MCF 10A (cell line): ENCODE results near the gene BCAP31. TPM values are rescaled to one million over a fixed set of nuclear protein-coding genes. Genes with fewer than 3 reads are reported as not detected.

Experiments
- BruUV-seq: library from RNA; stranded (reverse); fragments of 400-500 nt; replicated peaks from 2 replicates; lab custom pipeline; 2021; lab: Mats Ljungman, UMichigan
- CTCF ChIA-PET: fragments of 300-600 bp; sonication (Branson Sonifier 250); formaldehyde crosslinking; extraction: SDS; loops from one replicate; lab custom pipeline; 2021; ENCODE audit warnings: antibody characterized with exemption, inconsistent platforms; lab: Yijun Ruan, JAX
- POLR2A ChIA-PET: fragments of 300-600, 350-650 bp; sonication (Branson Sonifier 250); formaldehyde crosslinking; extraction: SDS; loops from one replicate; lab custom pipeline; 2020; ENCODE audit warnings: antibody characterized with exemption, inconsistent platforms; lab: Yijun Ruan, JAX
- DNase-seq: peaks from one replicate; pipeline ENCODE4 v3.0.0-alpha.2; 2018; ENCODE audit not compliant: unreplicated experiment
- H3K27ac Mint-ChIP-seq: one replicate; pipeline ENCODE4 v1.8.0; 2022; ENCODE audit warnings: mild to moderate bottlenecking, low read depth, mixed read lengths; ENCODE audit not compliant: unreplicated experiment
- H3K27me3 Mint-ChIP-seq: one replicate; pipeline ENCODE4 v1.8.0; 2022; ENCODE audit warnings: mixed read lengths; ENCODE audit not compliant: insufficient read depth, unreplicated experiment
- H3K36me3 Mint-ChIP-seq: one replicate; pipeline ENCODE4 v1.8.0; 2022; ENCODE audit warnings: mild to moderate bottlenecking, moderate library complexity, mixed read lengths; ENCODE audit not compliant: insufficient read depth, unreplicated experiment
- H3K4me1 Mint-ChIP-seq: one replicate; pipeline ENCODE4 v1.8.0; 2022; ENCODE audit warnings: mixed read lengths; ENCODE audit not compliant: insufficient read depth, unreplicated experiment
- H3K4me3 Mint-ChIP-seq: one replicate; pipeline ENCODE4 v1.8.0; 2022; ENCODE audit warnings: mild to moderate bottlenecking, moderate library complexity, mixed read lengths; ENCODE audit not compliant: unreplicated experiment
- H3K9me3 Mint-ChIP-seq: one replicate; pipeline ENCODE4 v1.8.0; 2022; ENCODE audit warnings: mixed read lengths; ENCODE audit not compliant: unreplicated experiment
- CTCF ChIP-seq: fragments of 200-600 bp; IDR thresholded peaks from one replicate; pipeline ENCODE4 v1.8.0; 2022; ENCODE audit warnings: antibody characterized with exemption, mild to moderate bottlenecking; ENCODE audit not compliant: unreplicated experiment
- intact Hi-C: fragments of 100-400 bp; cut with micrococcal nuclease; formaldehyde crosslinking; loops from 2 replicates; pipeline ENCODE4 v1.14.1; 2022
- total RNA-seq: library from RNA; stranded (reverse); gene quantifications from 2 replicates; pipeline ENCODE4 v1.2.3, GENCODE V29; 2022

The BCAP31 gene
- total RNA-seq, 1 experiment from 2014 or later, result 203 TPM

GRCh38 chrX:153764786-153765137 is 40.6 kb upstream of the BCAP31 start:
- POLR2A ChIA-PET, result interaction anchor here (1.2 kb wide), 1 partner anchor 182 kb away, joined by 3 read pairs; no protein-coding TSS in a partner anchor
- CTCF ChIA-PET, result interaction anchor here (0.6 to 6.6 kb wide), 6 partner anchors 11 to 207 kb away, joined by 3 to 51 read pairs (median 4); partner anchors contain the start of gene HCFC1
- BruUV-seq, result no TSS peak
- H3K4me1 Mint-ChIP-seq, result peaks cover 6% of the 10 kb centered on the region
- TF ChIP-seq CTCF, result no peak
- intact Hi-C loops, result loop anchor here (1.0 to 5.0 kb wide), 3 partner anchors 182 to 768 kb away; no protein-coding TSS in a partner anchor
- H3K27me3 Mint-ChIP-seq, result no peaks in the 10 kb centered on the region
- H3K27ac Mint-ChIP-seq, result no peak overlapping the region
- H3K4me3 Mint-ChIP-seq, result peak overlapping the region; percentile 81
- DNase-seq, result no peak
- H3K36me3 Mint-ChIP-seq, result no peaks in the 10 kb centered on the region
- H3K9me3 Mint-ChIP-seq, result no peaks in the 10 kb centered on the region

- Mint-ChIP-seq H3K4me1 (peaks cover 6% of the 10 kb centered on the region), H3K27ac (peak within 1 kb of the TSS; percentile 75), H3K36me3 (no peaks in the 10 kb centered on the region), H3K27me3 (no peaks in the 10 kb centered on the region), H3K4me3 (peak within 1 kb of the TSS; percentile 81), H3K9me3 (no peaks in the 10 kb centered on the region)
- intact Hi-C loops, result loop anchor here (1.0 to 5.0 kb wide), 3 partner anchors 183 to 768 kb away; no protein-coding TSS in a partner anchor
- no TSS peak for BruUV-seq
- peak; percentile 60 for TF ChIP-seq CTCF
- peak; percentile 79 for DNase-seq
- CTCF ChIA-PET, result interaction anchor here (0.6 to 6.6 kb wide), 16 partner anchors 9 to 334 kb away, joined by 3 to 51 read pairs (median 4); partner anchors contain the start of gene HCFC1
- POLR2A ChIA-PET, result interaction anchor here (1.0 to 1.5 kb wide), 3 partner anchors 120 to 182 kb away, joined by 3 to 8 read pairs (median 4); no protein-coding TSS in a partner anchor
Measured at GRCh38 chrX:153763989-153764755, 40.0 kb upstream of the BCAP31 start, which contains the start of gene PLXNB3. TSS of gene PLXNB3 (plus strand) at chrX:153764249. CDS start at chrX:153765536, 1,287 bp downstream.

- Mint-ChIP-seq H3K4me3 (peak overlapping the region; percentile 81), H3K4me1 (peaks cover 6% of the 10 kb centered on the region), H3K27ac (no peak overlapping the region), H3K36me3 (no peaks in the 10 kb centered on the region), H3K27me3 (no peaks in the 10 kb centered on the region), H3K9me3 (no peaks in the 10 kb centered on the region)
- no peak for DNase-seq
- BruUV-seq, result no TSS peak
- TF ChIP-seq CTCF, result no peak
- ChIA-PET CTCF (interaction anchor here (0.6 to 6.6 kb wide), 18 partner anchors 8 to 858 kb away, joined by 3 to 51 read pairs (median 4); partner anchors contain the start of gene ATP2B3), POLR2A (interaction anchor here (0.6 to 1.5 kb wide), 4 partner anchors 55 to 410 kb away, joined by 3 to 8 read pairs (median 4); no protein-coding TSS in a partner anchor)
- intact Hi-C loops, result loop anchor here (5.0 kb wide), 1 partner anchor 769 kb away; no protein-coding TSS in a partner anchor
Measured at GRCh38 chrX:153763298-153763932, 39.2 kb upstream of the BCAP31 start.
